Omental fat pad (tissue), 4 donors: Measurements from ENCODE around the gene TANGO6. TPM values are rescaled to one million over a fixed set of nuclear protein-coding genes. Genes with fewer than 3 reads are reported as not detected.

ENCODE experiments used
- ATAC-seq: fragments of 150-250 bp; one replicate; pipeline ENCODE4 v1.9.1; 2016; ENCODE audit warnings: mild to moderate bottlenecking, moderate library complexity; ENCODE audit not compliant: low FRiP score
- DNase-seq: peaks from one replicate; pipeline ENCODE4 v3.0.0-alpha.2; 2019; ENCODE audit warnings: low spot score
- CTCF ChIP-seq, 3 donors: fragments of 450-650 bp; IDR thresholded peaks; one replicate each; pipeline ENCODE4 v1.5.1; 2016 to 2017; ENCODE audit warnings: antibody characterized with exemption in 3 of 3, mild to moderate bottlenecking in 3 of 3, moderate library complexity in 2 of 3
- total RNA-seq, 4 donors: library from RNA; depleted of rRNA; stranded (reverse); fragments of >200 nt; gene quantifications; one replicate each; pipeline ENCODE4 v1.1.0, GENCODE V29; 2016

The TANGO6 gene
- total RNA-seq, 4 donors from 2014 or later: 15.1 to 26.2 (median 19.8) TPM

- ATAC-seq (no peak), DNase-seq (no peak)
- no peak for TF ChIP-seq CTCF (IDR thresholded peaks at IDR 0.05)
These were observed 151.7 kb downstream of the TANGO6 start for GRCh38 chr16:68995011-68995504.

- DNase-seq (no peak), ATAC-seq (no peak)
- no peak for TF ChIP-seq CTCF (IDR thresholded peaks at IDR 0.05)
These were observed 154.2 kb downstream of the TANGO6 start for GRCh38 chr16:68997564-68997963.

GRCh38 chr16:68999114-68999513 lies 155.8 kb downstream of the TANGO6 start:
- no peak for ATAC-seq
- DNase-seq: no peak
- no peak for TF ChIP-seq CTCF (IDR thresholded peaks at IDR 0.05)

GRCh38 chr16:69003500-69003899 lies 160.2 kb downstream of the TANGO6 start:
- ATAC-seq: no peak
- TF ChIP-seq CTCF (IDR thresholded peaks at IDR 0.05): no peak
- DNase-seq: no peak

- no peak for ATAC-seq
- no peak for TF ChIP-seq CTCF (IDR thresholded peaks at IDR 0.05)
- no peak for DNase-seq
These were observed 162.5 kb downstream of the TANGO6 start for GRCh38 chr16:69005641-69006355.

GRCh38 chr16:69012906-69013305 lies 169.6 kb downstream of the TANGO6 start:
- ATAC-seq: no peak
- TF ChIP-seq CTCF (IDR thresholded peaks at IDR 0.05): no peak
- no peak for DNase-seq

- DNase-seq: no peak
- TF ChIP-seq CTCF (IDR thresholded peaks at IDR 0.05): no peak
- no peak for ATAC-seq
These were observed 170.7 kb downstream of the TANGO6 start for GRCh38 chr16:69013991-69014390.
